ENCODE measurements around the gene ABCG1.

The ABCG1 gene

DNA sequence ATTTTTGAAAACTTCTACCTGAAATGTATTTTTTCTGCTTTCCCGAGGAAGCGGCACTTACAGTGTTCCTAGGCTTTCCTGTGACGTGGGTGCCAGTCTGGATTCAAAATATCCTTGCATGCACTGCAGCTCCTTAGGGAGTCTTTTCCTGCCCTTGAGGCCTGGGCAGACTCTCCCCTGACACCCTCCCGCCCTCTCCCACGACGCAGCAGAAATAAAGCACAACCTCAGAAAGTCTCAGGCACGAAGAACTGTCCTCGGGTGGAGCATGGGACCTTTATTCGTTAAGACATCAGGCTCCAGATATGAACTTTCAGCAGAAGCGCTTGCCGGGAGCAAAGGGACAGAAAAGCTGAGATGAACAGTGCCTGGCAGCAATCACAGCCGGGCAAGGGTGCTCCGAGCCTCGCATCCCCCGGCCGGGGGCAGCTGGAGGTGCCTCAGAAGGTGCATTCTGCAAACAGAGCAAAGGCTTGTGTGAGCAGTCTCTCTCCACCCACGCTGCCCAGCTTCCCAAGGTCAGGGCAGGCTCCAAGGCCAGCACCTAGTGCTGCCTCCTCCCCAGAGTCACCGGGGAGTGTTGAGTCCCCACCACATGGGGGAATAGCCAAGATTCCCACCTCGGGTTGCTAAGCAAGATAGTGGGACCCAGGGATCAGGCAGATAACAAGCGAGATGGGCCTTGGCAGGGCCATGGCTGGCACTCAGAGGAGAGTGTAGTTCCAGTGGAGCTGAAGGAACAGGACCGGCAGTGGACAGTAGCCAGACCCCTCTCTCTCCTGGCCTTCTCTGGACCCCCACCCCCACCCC lies 93.1 kb downstream of the ABCG1 start:
- H3K27ac ChIP-seq (ENCODE audit: low read depth, low read length): no peak overlapping the region

GRCh38 chr21:42312626-42313104 lies 93.7 kb downstream of the ABCG1 start:
- no peak overlapping the region for H3K27ac ChIP-seq (ENCODE audit: low read depth, low read length)
- no peaks in the 10 kb centered on the region for H3K9me3 ChIP-seq (ENCODE audit: control insufficient read depth in 1 of 2, low read length in 2 of 2)
- H3K36me3 ChIP-seq (ENCODE audit: control insufficient read depth in 1 of 2, insufficient read depth in 2 of 2, low read length in 2 of 2): no peaks in the 10 kb centered on the region
- peak overlapping the region in 1 of 2 donors; percentile 30 for H3K9ac ChIP-seq (ENCODE audit: low read depth in 1 of 2, low read length in 2 of 2)
- H3K4me1 ChIP-seq (ENCODE audit: control insufficient read depth in 1 of 2, insufficient read depth in 2 of 2, low read length in 2 of 2): peaks cover 51 to 69% of the 10 kb centered on the region in 2 donors
- H3K27me3 ChIP-seq (ENCODE audit: control insufficient read depth in 1 of 2, insufficient read depth in 2 of 2, low read length in 2 of 2): no peaks in the 10 kb centered on the region
- H3K4me3 ChIP-seq (ENCODE audit: low read depth in 1 of 2, low read length in 2 of 2): peak overlapping the region; percentile 21 to 52

More for the DNA sequence above, 93.1 kb downstream of the ABCG1 start:
- peaks cover 48 to 69% of the 10 kb centered on the region in 2 donors for H3K4me1 ChIP-seq (ENCODE audit: control insufficient read depth in 1 of 2, insufficient read depth in 2 of 2, low read length in 2 of 2)
- H3K4me3 ChIP-seq (ENCODE audit: low read depth in 1 of 2, low read length in 2 of 2): peak overlapping the region in 1 of 2 donors; percentile 2
- peak overlapping the region in 1 of 2 donors; percentile 30 for H3K9ac ChIP-seq (ENCODE audit: low read depth in 1 of 2, low read length in 2 of 2)
- peaks cover 0 to 4% of the 10 kb centered on the region in 2 donors for H3K27me3 ChIP-seq (ENCODE audit: control insufficient read depth in 1 of 2, insufficient read depth in 2 of 2, low read length in 2 of 2)
- H3K9me3 ChIP-seq (ENCODE audit: control insufficient read depth in 1 of 2, low read length in 2 of 2): no peaks in the 10 kb centered on the region
- no peaks in the 10 kb centered on the region for H3K36me3 ChIP-seq (ENCODE audit: control insufficient read depth in 1 of 2, insufficient read depth in 2 of 2, low read length in 2 of 2)

DNA sequence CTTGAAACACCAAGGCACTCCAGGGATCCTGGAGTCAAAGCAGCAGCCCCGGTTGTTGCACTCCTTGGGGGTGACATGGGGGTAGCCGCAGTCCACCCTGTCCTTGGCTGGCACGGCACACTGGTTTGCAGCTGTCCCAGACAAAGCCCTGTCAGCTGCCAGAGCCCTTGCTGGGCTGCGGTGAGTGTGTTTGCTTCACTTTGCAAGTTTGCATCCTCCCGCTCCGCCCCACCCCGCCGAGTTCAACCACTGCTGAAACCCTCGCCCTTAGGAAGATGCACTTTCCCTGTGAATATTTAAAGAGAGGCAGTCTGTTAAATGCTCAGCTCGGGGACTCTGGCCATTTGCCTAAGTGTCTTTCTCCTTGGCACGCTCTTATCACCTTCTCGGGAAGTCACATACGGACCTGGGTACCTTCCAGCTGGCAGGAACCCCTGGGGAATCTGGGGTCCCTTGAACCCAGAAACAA lies 94.6 kb downstream of the ABCG1 start:
- Histone ChIP-seq H3K4me1 (ENCODE audit: control insufficient read depth in 1 of 2, insufficient read depth in 2 of 2, low read length in 2 of 2) (peaks cover 53 to 71% of the 10 kb centered on the region in 2 donors), H3K9ac (ENCODE audit: low read depth in 1 of 2, low read length in 2 of 2) (peak overlapping the region; percentile 30 to 51), H3K4me3 (ENCODE audit: low read depth in 1 of 2, low read length in 2 of 2) (peak overlapping the region; percentile 37 to 52), H3K27ac (ENCODE audit: low read depth, low read length) (peak overlapping the region; percentile 37), H3K27me3 (ENCODE audit: control insufficient read depth in 1 of 2, insufficient read depth in 2 of 2, low read length in 2 of 2) (no peaks in the 10 kb centered on the region), H3K36me3 (ENCODE audit: control insufficient read depth in 1 of 2, insufficient read depth in 2 of 2, low read length in 2 of 2) (no peaks in the 10 kb centered on the region), H3K9me3 (ENCODE audit: control insufficient read depth in 1 of 2, low read length in 2 of 2) (no peaks in the 10 kb centered on the region)

GRCh38 chr21:42314616-42315295 lies 95.8 kb downstream of the ABCG1 start:
- no peak overlapping the region for H3K27ac ChIP-seq (ENCODE audit: low read depth, low read length)
- no peaks in the 10 kb centered on the region for H3K9me3 ChIP-seq (ENCODE audit: control insufficient read depth in 1 of 2, low read length in 2 of 2)
- H3K4me1 ChIP-seq (ENCODE audit: control insufficient read depth in 1 of 2, insufficient read depth in 2 of 2, low read length in 2 of 2): peaks cover 50 to 65% of the 10 kb centered on the region in 2 donors
- peak overlapping the region in 1 of 2 donors; percentile 7 for H3K9ac ChIP-seq (ENCODE audit: low read depth in 1 of 2, low read length in 2 of 2)
- no peaks in the 10 kb centered on the region for H3K27me3 ChIP-seq (ENCODE audit: control insufficient read depth in 1 of 2, insufficient read depth in 2 of 2, low read length in 2 of 2)
- peak overlapping the region; percentile 31 to 36 for H3K4me3 ChIP-seq (ENCODE audit: low read depth in 1 of 2, low read length in 2 of 2)
- H3K36me3 ChIP-seq (ENCODE audit: control insufficient read depth in 1 of 2, insufficient read depth in 2 of 2, low read length in 2 of 2): no peaks in the 10 kb centered on the region

- H3K27ac ChIP-seq (ENCODE audit: low read depth, low read length): no peak within 1 kb of the TSS
- peak within 1 kb of the TSS; percentile 37 to 52 for H3K4me3 ChIP-seq (ENCODE audit: low read depth in 1 of 2, low read length in 2 of 2)
Measured at GRCh38 chr21:42315296-42315891, 96.5 kb downstream of the ABCG1 start, which contains the start of gene TFF3. Gene TFF3, minus strand, starts transcription at chr21:42315409. Its CDS starts 35 bp downstream, at chr21:42315374.

DNA sequence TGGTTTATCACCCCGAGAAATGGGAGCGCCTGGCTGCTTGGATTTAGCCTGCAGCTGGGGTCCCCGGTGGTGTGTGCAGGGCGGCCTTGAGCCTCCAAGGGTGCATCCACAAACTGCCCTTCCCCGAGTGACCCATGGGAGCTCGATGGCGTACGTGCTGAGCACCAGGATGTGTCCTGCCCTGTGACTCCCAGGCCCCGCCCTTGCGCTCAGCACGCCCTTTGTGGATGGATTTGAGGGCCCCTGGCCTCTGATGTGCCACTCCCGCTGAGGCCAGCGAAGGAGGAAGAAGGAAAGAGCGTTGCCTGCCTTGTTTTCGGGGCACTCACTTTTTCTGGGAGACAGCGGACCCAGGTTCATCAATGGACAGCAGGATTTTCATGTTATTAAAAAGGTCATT lies 98.0 kb downstream of the ABCG1 start:
- Histone ChIP-seq H3K9me3 (ENCODE audit: control insufficient read depth in 1 of 2, low read length in 2 of 2) (no peaks in the 10 kb centered on the region), H3K27ac (ENCODE audit: low read depth, low read length) (no peak overlapping the region), H3K9ac (ENCODE audit: low read depth in 1 of 2, low read length in 2 of 2) (peak overlapping the region; percentile 22 to 46), H3K4me1 (ENCODE audit: control insufficient read depth in 1 of 2, insufficient read depth in 2 of 2, low read length in 2 of 2) (peaks cover 51 to 59% of the 10 kb centered on the region in 2 donors), H3K4me3 (ENCODE audit: low read depth in 1 of 2, low read length in 2 of 2) (peak overlapping the region in 1 of 2 donors; percentile 15), H3K27me3 (ENCODE audit: control insufficient read depth in 1 of 2, insufficient read depth in 2 of 2, low read length in 2 of 2) (no peaks in the 10 kb centered on the region), H3K36me3 (ENCODE audit: control insufficient read depth in 1 of 2, insufficient read depth in 2 of 2, low read length in 2 of 2) (no peaks in the 10 kb centered on the region)

More at GRCh38 chr21:42315296-42315891, 96.5 kb downstream of the ABCG1 start, which contains the start of gene TFF3:
- Histone ChIP-seq H3K9ac (ENCODE audit: low read depth in 1 of 2, low read length in 2 of 2) (peak within 1 kb of the TSS; percentile 9 to 30), H3K27me3 (ENCODE audit: control insufficient read depth in 1 of 2, insufficient read depth in 2 of 2, low read length in 2 of 2) (no peaks in the 10 kb centered on the region), H3K36me3 (ENCODE audit: control insufficient read depth in 1 of 2, insufficient read depth in 2 of 2, low read length in 2 of 2) (no peaks in the 10 kb centered on the region), H3K4me1 (ENCODE audit: control insufficient read depth in 1 of 2, insufficient read depth in 2 of 2, low read length in 2 of 2) (peaks cover 51 to 64% of the 10 kb centered on the region in 2 donors), H3K9me3 (ENCODE audit: control insufficient read depth in 1 of 2, low read length in 2 of 2) (no peaks in the 10 kb centered on the region)

DNA sequence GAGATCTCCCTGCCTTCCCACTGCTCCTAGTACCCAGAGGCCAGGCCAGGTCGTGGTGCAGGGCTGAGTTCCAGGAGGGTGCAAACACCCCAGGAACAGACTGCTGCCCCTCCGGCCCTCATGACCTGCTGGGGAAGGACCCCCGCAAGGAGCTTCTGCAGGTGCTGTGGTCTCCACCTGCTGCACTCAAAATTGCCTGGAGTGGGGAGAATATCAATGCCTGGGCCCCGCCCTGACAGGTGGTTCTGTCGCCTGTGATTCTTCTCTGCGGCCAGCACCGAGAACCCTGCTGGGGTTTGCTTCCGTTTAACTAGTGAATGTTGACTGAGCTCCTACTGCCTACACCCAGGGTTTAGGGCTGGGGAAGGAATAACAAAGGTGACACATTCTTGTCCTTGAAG lies 98.4 kb downstream of the ABCG1 start:
- peak overlapping the region in 1 of 2 donors; percentile 15 for H3K4me3 ChIP-seq (ENCODE audit: low read depth in 1 of 2, low read length in 2 of 2)
- H3K9ac ChIP-seq (ENCODE audit: low read depth in 1 of 2, low read length in 2 of 2): peak overlapping the region; percentile 22 to 46
- peaks cover 51 to 54% of the 10 kb centered on the region in 2 donors for H3K4me1 ChIP-seq (ENCODE audit: control insufficient read depth in 1 of 2, insufficient read depth in 2 of 2, low read length in 2 of 2)
- no peak overlapping the region for H3K27ac ChIP-seq (ENCODE audit: low read depth, low read length)
- no peaks in the 10 kb centered on the region for H3K9me3 ChIP-seq (ENCODE audit: control insufficient read depth in 1 of 2, low read length in 2 of 2)
- no peaks in the 10 kb centered on the region for H3K27me3 ChIP-seq (ENCODE audit: control insufficient read depth in 1 of 2, insufficient read depth in 2 of 2, low read length in 2 of 2)
- H3K36me3 ChIP-seq (ENCODE audit: control insufficient read depth in 1 of 2, insufficient read depth in 2 of 2, low read length in 2 of 2): no peaks in the 10 kb centered on the region

DNA sequence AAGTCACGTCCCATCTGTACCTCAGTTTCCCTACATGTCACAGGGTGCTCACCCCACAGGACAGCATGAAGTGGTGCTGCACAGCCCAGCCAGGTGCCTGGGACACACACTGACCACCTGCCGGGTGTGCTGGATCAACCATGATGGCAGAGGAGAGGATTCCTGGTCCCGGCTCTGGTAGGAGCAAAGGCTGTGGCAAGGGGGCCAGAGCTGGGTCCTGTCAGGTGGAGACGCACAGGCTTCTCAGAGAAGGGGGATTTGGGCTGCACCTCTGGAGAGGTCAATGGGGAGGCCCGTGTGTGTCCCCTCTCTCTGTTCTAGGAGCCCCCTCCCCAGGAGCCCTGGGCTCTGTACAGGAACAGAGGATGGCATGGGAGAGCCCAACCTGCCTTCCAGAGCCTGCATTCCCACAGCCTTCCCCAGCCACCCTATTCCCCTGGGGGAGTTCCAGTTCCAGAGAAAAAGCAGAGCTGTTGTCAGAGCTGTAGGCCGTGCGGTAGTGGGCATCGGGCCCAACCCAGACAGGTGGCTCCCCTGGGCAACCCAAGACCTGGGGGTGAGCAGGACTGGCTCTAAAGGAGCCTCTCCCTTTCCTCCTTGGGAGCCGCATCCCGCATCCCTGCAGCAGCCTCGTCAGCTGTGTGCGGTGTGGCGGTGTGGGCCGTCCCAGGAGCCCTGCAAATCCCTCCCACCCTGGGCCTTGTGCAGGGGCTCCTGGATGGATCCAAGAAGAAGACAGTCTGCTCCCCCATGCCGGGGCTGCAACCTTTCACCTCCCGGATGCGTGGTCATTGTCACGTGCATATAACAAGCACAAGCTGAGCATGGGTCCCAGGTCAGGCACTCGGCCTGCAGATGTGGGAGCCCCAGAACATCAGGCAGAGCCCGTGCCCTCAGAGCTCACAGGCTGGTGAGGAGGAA lies 99.1 kb downstream of the ABCG1 start:
- Histone ChIP-seq H3K4me1 (ENCODE audit: control insufficient read depth in 1 of 2, insufficient read depth in 2 of 2, low read length in 2 of 2) (peaks cover 45 to 47% of the 10 kb centered on the region in 2 donors), H3K9me3 (ENCODE audit: control insufficient read depth in 1 of 2, low read length in 2 of 2) (no peaks in the 10 kb centered on the region), H3K4me3 (ENCODE audit: low read depth in 1 of 2, low read length in 2 of 2) (no peak overlapping the region), H3K9ac (ENCODE audit: low read depth in 1 of 2, low read length in 2 of 2) (no peak overlapping the region), H3K27ac (ENCODE audit: low read depth, low read length) (no peak overlapping the region), H3K36me3 (ENCODE audit: control insufficient read depth in 1 of 2, insufficient read depth in 2 of 2, low read length in 2 of 2) (no peaks in the 10 kb centered on the region), H3K27me3 (ENCODE audit: control insufficient read depth in 1 of 2, insufficient read depth in 2 of 2, low read length in 2 of 2) (no peaks in the 10 kb centered on the region)

DNA sequence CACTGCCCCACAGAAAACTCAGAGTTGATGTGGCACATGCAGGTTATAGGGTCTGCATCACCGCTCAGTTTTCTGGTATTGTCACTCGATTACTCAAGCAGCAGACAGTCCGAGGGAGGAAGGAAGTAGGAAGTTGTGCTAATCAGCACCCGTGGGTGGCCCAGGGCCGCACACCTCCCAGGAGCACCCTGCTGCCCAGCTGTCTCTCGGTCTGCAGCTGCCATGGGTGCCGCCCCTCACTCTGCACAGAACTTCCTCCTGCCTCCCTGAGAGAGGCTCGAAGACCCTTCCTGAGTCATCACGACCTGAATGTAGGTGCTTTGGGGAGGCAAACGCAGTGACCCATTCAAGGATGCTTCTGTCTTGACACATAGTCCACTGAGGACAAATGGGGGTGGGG lies 100.4 kb downstream of the ABCG1 start:
- no peak overlapping the region for H3K4me3 ChIP-seq (ENCODE audit: low read depth in 1 of 2, low read length in 2 of 2)
- H3K4me1 ChIP-seq (ENCODE audit: control insufficient read depth in 1 of 2, insufficient read depth in 2 of 2, low read length in 2 of 2): peaks cover 33 to 34% of the 10 kb centered on the region in 2 donors
- H3K27me3 ChIP-seq (ENCODE audit: control insufficient read depth in 1 of 2, insufficient read depth in 2 of 2, low read length in 2 of 2): no peaks in the 10 kb centered on the region
- H3K9ac ChIP-seq (ENCODE audit: low read depth in 1 of 2, low read length in 2 of 2): no peak overlapping the region
- H3K27ac ChIP-seq (ENCODE audit: low read depth, low read length): no peak overlapping the region
- H3K36me3 ChIP-seq (ENCODE audit: control insufficient read depth in 1 of 2, insufficient read depth in 2 of 2, low read length in 2 of 2): no peaks in the 10 kb centered on the region
- H3K9me3 ChIP-seq (ENCODE audit: control insufficient read depth in 1 of 2, low read length in 2 of 2): no peaks in the 10 kb centered on the region

Data from duodenal mucosa (tissue), 2 donors.